ENCODE results near the gene ZNF653.

- TF ChIP-seq CTCF (conservative IDR thresholded peaks at IDR 0.05; ENCODE audit: low read length): no peak
- no peak for TF ChIP-seq EZH2phosphoT487 (IDR thresholded peaks at IDR 0.05; ENCODE audit: borderline replicate concordance)
Observed at GRCh38 chr19:11465600-11465999, 40.0 kb downstream of the ZNF653 start.

Data from Loucy (cell line).